GM23338 (cell line): Measurements from ENCODE around the gene ZAP70. TPM values are rescaled to one million over a fixed set of nuclear protein-coding genes. Genes with fewer than 3 reads are reported as not detected.

Source experiments
- ATAC-seq: fragments of 200-7000 bp; cut with Tn5 transposase; 3 replicates; pipeline ENCODE4 v1.9.1; 2020
- DNase-seq: peaks from one replicate; pipeline ENCODE4 v3.0.0-alpha.2; 2015; ENCODE audit warnings: low spot score
- H2AFZ ChIP-seq: fragments of 200-600 bp; sonication (generic); 2 replicates; pipeline ENCODE4 v1.8.0; 2016; ENCODE audit warnings: antibody characterized with exemption, mild to moderate bottlenecking, moderate library complexity
- H3F3A ChIP-seq: fragments of 200-600 bp; sonication (generic); replicated peaks from 2 replicates; pipeline ENCODE4 v1.8.0; 2017; ENCODE audit warnings: antibody characterized with exemption, mixed run types, low read depth
- H3K27ac ChIP-seq: fragments of 200-600 bp; sonication (generic); 2 replicates; pipeline ENCODE4 v1.6.1; 2016; ENCODE audit warnings: low read depth
- H3K27me3 ChIP-seq: fragments of 200-600 bp; sonication (generic); 2 replicates; pipeline ENCODE4 v1.8.0; 2016; ENCODE audit warnings: mild to moderate bottlenecking, mixed run types, moderate library complexity; ENCODE audit not compliant: insufficient read depth
- H3K36me3 ChIP-seq: fragments of 200-600 bp; sonication (generic); 2 replicates; pipeline ENCODE4 v1.8.0; 2016; ENCODE audit warnings: mild to moderate bottlenecking; ENCODE audit not compliant: insufficient read depth
- H3K4me1 ChIP-seq: fragments of 200-600 bp; sonication (generic); 2 replicates; pipeline ENCODE4 v1.8.0; 2016; ENCODE audit warnings: mild to moderate bottlenecking, moderate library complexity; ENCODE audit not compliant: insufficient read depth
- H3K4me2 ChIP-seq: fragments of 200-600 bp; sonication (generic); 2 replicates; pipeline ENCODE4 v1.7.1; 2017; ENCODE audit warnings: mixed run types
- H3K4me3 ChIP-seq: fragments of 200-600 bp; sonication (generic); 2 replicates; pipeline ENCODE4 v1.6.1; 2016; ENCODE audit warnings: mixed run types
- H3K79me2 ChIP-seq: fragments of 200-600 bp; sonication (generic); replicated peaks from 2 replicates; pipeline ENCODE4 v1.8.0; 2017; ENCODE audit warnings: mild to moderate bottlenecking; ENCODE audit not compliant: insufficient read depth
- H3K9me2 ChIP-seq: fragments of 200-600 bp; sonication (generic); 2 replicates; pipeline ENCODE4 v1.8.0; 2017; ENCODE audit not compliant: insufficient read depth
- H4K20me1 ChIP-seq: fragments of 200-600 bp; sonication (generic); replicated peaks from 2 replicates; pipeline ENCODE4 v1.8.0; 2017; ENCODE audit warnings: mild to moderate bottlenecking; ENCODE audit not compliant: insufficient read depth
- H3K27ac Mint-ChIP-seq: 2 replicates; pipeline ENCODE4 v1.8.0; 2020; ENCODE audit warnings: inconsistent platforms, mild to moderate bottlenecking, moderate library complexity, mixed read lengths
- H3K27me3 Mint-ChIP-seq: 3 replicates; pipeline ENCODE4 v1.8.0; 2022; ENCODE audit warnings: low read depth, mild to moderate bottlenecking, moderate library complexity, mixed read lengths, inconsistent platforms; ENCODE audit not compliant: insufficient read depth, poor library complexity
- H3K36me3 Mint-ChIP-seq: 3 replicates; pipeline ENCODE4 v1.8.0; 2021; ENCODE audit warnings: low read depth, mild to moderate bottlenecking, inconsistent platforms, moderate library complexity, mixed read lengths
- H3K4me1 Mint-ChIP-seq: 3 replicates; pipeline ENCODE4 v1.8.0; 2020; ENCODE audit warnings: mild to moderate bottlenecking, inconsistent platforms, mixed read lengths
- H3K4me3 Mint-ChIP-seq: 3 replicates; pipeline ENCODE4 v1.8.0; 2021; ENCODE audit warnings: moderate library complexity, mild to moderate bottlenecking, inconsistent platforms, mixed read lengths
- H3K9me3 Mint-ChIP-seq: 3 replicates; pipeline ENCODE4 v1.8.0; 2020; ENCODE audit warnings: moderate library complexity, mild to moderate bottlenecking, inconsistent platforms, mixed read lengths
- CREB1 ChIP-seq: fragments of 250-450 bp; sonication (Bioruptor Pico); IDR thresholded peaks from 2 replicates; pipeline ENCODE4 v1.5.0; 2020; ENCODE audit warnings: low read depth, mild to moderate bottlenecking, moderate library complexity
- EZH2 ChIP-seq: fragments of 200-600 bp; sonication (generic); IDR thresholded peaks from one replicate; pipeline ENCODE4 v1.8.0; 2017; ENCODE audit warnings: antibody characterized with exemption, mild to moderate bottlenecking, low read depth; ENCODE audit not compliant: unreplicated experiment
- EZH2phosphoT487 ChIP-seq: fragments of 200-600 bp; sonication (generic); IDR thresholded peaks from one replicate; pipeline ENCODE4 v1.8.1; 2018; ENCODE audit warnings: antibody characterized with exemption; ENCODE audit not compliant: unreplicated experiment
- JUNB ChIP-seq: IDR thresholded peaks from one replicate; pipeline ENCODE4 v1.6.1; 2016; ENCODE audit warnings: antibody characterized with exemption; ENCODE audit not compliant: unreplicated experiment
- NANOG ChIP-seq: IDR thresholded peaks from 2 replicates; pipeline ENCODE4 v1.6.1; 2016; ENCODE audit warnings: antibody characterized with exemption, borderline replicate concordance
- POLR2AphosphoS5 ChIP-seq: IDR thresholded peaks from 2 replicates; pipeline ENCODE4 v1.6.1; 2016; ENCODE audit warnings: antibody characterized with exemption, low read depth
- REST ChIP-seq: IDR thresholded peaks from one replicate; pipeline ENCODE4 v1.6.1; 2018; ENCODE audit warnings: antibody characterized with exemption; ENCODE audit not compliant: unreplicated experiment
- STAT1 ChIP-seq: IDR thresholded peaks from one replicate; pipeline ENCODE4 v1.6.1; 2016; ENCODE audit warnings: antibody characterized with exemption; ENCODE audit not compliant: unreplicated experiment
- ZNF114 ChIP-seq: fragments of 250-450 bp; sonication (Bioruptor Pico); IDR thresholded peaks from 2 replicates; pipeline ENCODE4 v1.5.0; 2020; ENCODE audit warnings: mild to moderate bottlenecking, moderate library complexity
- ZNF331 ChIP-seq: fragments of 250-450 bp; sonication (Bioruptor Pico); IDR thresholded peaks from 2 replicates; pipeline ENCODE4 v1.5.0; 2020; ENCODE audit warnings: low read depth, mild to moderate bottlenecking, moderate library complexity
- polyA plus RNA-seq: library from polyadenylated mRNA; unstranded; fragments of >200 nt; fragmentation: Nextera tagmentation; extraction: Ambion mirVana; gene quantifications from 2 replicates; pipeline ENCODE4 v1.2.1, GENCODE V29; 2016
- total RNA-seq: library from RNA; depleted of rRNA; stranded (reverse); fragments of >200 nt; shearing (Covaris generic); gene quantifications from 2 replicates; pipeline ENCODE4 v1.2.3, GENCODE V29; 2014
- TF ChIP-seq, protein P1 (sequence below): IDR thresholded peaks from 2 replicates; pipeline ENCODE4 v1.6.1; 2016; ENCODE audit warnings: antibody characterized with exemption
- TF ChIP-seq, protein P2 (sequence below), 2 experiments: fragments of 200-600 bp in 1 of 2; sonication (generic) in 1 of 2; conservative IDR thresholded peaks; 2 replicates each; pipeline versions ENCODE4 v1.5.1 to v1.6.1; 2016 to 2017; ENCODE audit warnings: antibody characterized with exemption in 2 of 2, low read depth in 2 of 2, mild to moderate bottlenecking in 2 of 2, moderate library complexity in 1 of 2

ZAP70 gene
- total and polyA plus RNA-seq, 2 experiments from 2014 or later: 0.42 TPM; not detected in 1

DNA sequence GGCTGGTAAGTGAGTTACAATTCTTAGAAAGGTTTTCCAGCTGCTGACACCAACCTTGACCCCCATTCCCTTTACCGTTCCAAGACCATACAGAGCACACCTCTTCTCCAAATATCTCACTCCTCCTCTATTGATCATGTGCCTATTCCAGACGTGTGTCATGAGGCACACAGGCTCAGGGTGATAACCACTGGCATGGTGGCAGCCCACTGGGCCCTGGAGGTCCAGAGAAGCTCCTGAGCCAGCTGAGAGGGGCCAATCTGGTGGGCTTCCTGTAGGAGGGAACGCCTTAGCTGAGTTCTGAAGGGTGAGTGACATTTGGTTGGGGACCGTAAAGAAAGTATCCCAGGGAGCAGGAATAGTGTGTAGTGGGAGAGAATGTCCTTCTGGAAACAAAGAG lies 28.3 kb downstream of the ZAP70 start:
- H3K9me3 Mint-ChIP-seq: no peaks in the 10 kb centered on the region
- Histone ChIP-seq H3F3A (no peaks in the 10 kb centered on the region), H3K79me2 (no peaks in the 10 kb centered on the region), H3K4me1 (no peaks in the 10 kb centered on the region), H3K27ac (no peak overlapping the region), H3K27me3 (no peaks in the 10 kb centered on the region), H2AFZ (no peak overlapping the region), H3K4me3 (no peak overlapping the region), H4K20me1 (no peaks in the 10 kb centered on the region), H3K4me2 (no peak overlapping the region), H3K36me3 (no peaks in the 10 kb centered on the region), H3K9me2 (0 out of 2 replicates have a peak, but pooled peaks cover 4% of the 10 kb centered on the region)
- no peak for ATAC-seq
- no peak overlapping the region for H3K27ac Mint-ChIP-seq
- peaks cover 4% of the 10 kb centered on the region; the same call in 2 of the 3 replicates for H3K4me1 Mint-ChIP-seq
- TF ChIP-seq EZH2phosphoT487: no peak
- TF ChIP-seq REST: no peak
- TF ChIP-seq ZNF114 (CRISPR knock-in tag): no peak
- TF ChIP-seq, protein P1, sequence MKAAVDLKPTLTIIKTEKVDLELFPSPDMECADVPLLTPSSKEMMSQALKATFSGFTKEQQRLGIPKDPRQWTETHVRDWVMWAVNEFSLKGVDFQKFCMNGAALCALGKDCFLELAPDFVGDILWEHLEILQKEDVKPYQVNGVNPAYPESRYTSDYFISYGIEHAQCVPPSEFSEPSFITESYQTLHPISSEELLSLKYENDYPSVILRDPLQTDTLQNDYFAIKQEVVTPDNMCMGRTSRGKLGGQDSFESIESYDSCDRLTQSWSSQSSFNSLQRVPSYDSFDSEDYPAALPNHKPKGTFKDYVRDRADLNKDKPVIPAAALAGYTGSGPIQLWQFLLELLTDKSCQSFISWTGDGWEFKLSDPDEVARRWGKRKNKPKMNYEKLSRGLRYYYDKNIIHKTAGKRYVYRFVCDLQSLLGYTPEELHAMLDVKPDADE: no peak
- TF ChIP-seq POLR2AphosphoS5: no peak
- H3K4me3 Mint-ChIP-seq: no peak overlapping the region
- H3K36me3 Mint-ChIP-seq: no peaks in the 10 kb centered on the region
- peaks cover 21% of the 10 kb centered on the region for H3K27me3 Mint-ChIP-seq
- DNase-seq: no peak

- H3K4me3 Mint-ChIP-seq: no peak overlapping the region
- H3K27ac Mint-ChIP-seq: no peak overlapping the region
- 0 out of 2 replicates have a peak, but pooled peaks cover 4% of the 10 kb centered on the region for H3K9me2 ChIP-seq
- H2AFZ ChIP-seq: peak overlapping the region; percentile 83; the same call in 1 of the 2 replicates
- H3K27me3 Mint-ChIP-seq: peaks cover 21% of the 10 kb centered on the region
- no peak overlapping the region for H3K4me3 ChIP-seq
- H3K4me2 ChIP-seq: no peak overlapping the region
- no peaks in the 10 kb centered on the region for H3K27me3 ChIP-seq
- H3K36me3 ChIP-seq: no peaks in the 10 kb centered on the region
- no peaks in the 10 kb centered on the region for H3F3A ChIP-seq
- no peaks in the 10 kb centered on the region for H4K20me1 ChIP-seq
- no peaks in the 10 kb centered on the region for H3K36me3 Mint-ChIP-seq
- no peaks in the 10 kb centered on the region for H3K4me1 ChIP-seq
- no peaks in the 10 kb centered on the region for H3K9me3 Mint-ChIP-seq
- H3K4me1 Mint-ChIP-seq: peaks cover 6% of the 10 kb centered on the region; the same call in 2 of the 3 replicates
- no peak overlapping the region for H3K27ac ChIP-seq
- no peak for ATAC-seq
- H3K79me2 ChIP-seq: no peaks in the 10 kb centered on the region
- no peak for DNase-seq
- TF ChIP-seq STAT1 (no peak), REST (no peak), NANOG (no peak), EZH2 (no peak), JUNB (no peak), ZNF114 (CRISPR knock-in tag) (no peak), EZH2phosphoT487 (no peak), CREB1 (no peak), POLR2AphosphoS5 (no peak), ZNF331 (CRISPR knock-in tag) (no peak)
- TF ChIP-seq, protein P2, sequence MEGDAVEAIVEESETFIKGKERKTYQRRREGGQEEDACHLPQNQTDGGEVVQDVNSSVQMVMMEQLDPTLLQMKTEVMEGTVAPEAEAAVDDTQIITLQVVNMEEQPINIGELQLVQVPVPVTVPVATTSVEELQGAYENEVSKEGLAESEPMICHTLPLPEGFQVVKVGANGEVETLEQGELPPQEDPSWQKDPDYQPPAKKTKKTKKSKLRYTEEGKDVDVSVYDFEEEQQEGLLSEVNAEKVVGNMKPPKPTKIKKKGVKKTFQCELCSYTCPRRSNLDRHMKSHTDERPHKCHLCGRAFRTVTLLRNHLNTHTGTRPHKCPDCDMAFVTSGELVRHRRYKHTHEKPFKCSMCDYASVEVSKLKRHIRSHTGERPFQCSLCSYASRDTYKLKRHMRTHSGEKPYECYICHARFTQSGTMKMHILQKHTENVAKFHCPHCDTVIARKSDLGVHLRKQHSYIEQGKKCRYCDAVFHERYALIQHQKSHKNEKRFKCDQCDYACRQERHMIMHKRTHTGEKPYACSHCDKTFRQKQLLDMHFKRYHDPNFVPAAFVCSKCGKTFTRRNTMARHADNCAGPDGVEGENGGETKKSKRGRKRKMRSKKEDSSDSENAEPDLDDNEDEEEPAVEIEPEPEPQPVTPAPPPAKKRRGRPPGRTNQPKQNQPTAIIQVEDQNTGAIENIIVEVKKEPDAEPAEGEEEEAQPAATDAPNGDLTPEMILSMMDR (conservative IDR thresholded peaks at IDR 0.05; ENCODE audit: low read depth in 2 of 2): no peak
- TF ChIP-seq, protein P1: no peak
These were observed 29.0 kb downstream of the ZAP70 start for GRCh38 chr2:97742381-97742847.
